Activated CD8-positive, alpha-beta memory T cell treated with anti-CD3 and anti-CD28 coated beads, Interleukin-2, amount 10 ng/mL, durations not matched to agents 7 days and 5 days (primary cell): ENCODE data around the gene ZDHHC24. TPM values are rescaled to one million over a fixed set of nuclear protein-coding genes. Genes with fewer than 3 reads are reported as not detected.
"Not testable (repeated sequence)": the region's sequence is repeated elsewhere in the genome, so short reads cannot be mapped to it uniquely, and the experiment has no call there.

Source experiments
- ATAC-seq: fragments of 150-1000 bp; cut with Tn5 transposase; one replicate; pipeline ENCODE4 v1.10.0; 2021; ENCODE audit warnings: moderate library complexity
- CTCF ChIA-PET: fragments of 350-600 bp; sonication (Branson Sonifier 250); formaldehyde crosslinking; loops from one replicate; lab custom pipeline; 2021; ENCODE audit warnings: antibody characterized with exemption; lab: Charles Lee
- DNase-seq: peaks from one replicate; pipeline ENCODE4 v3.0.0-alpha.2; 2020
- H3K27ac Mint-ChIP-seq: one replicate; pipeline ENCODE4 v1.8.0; 2021; ENCODE audit warnings: mild to moderate bottlenecking, mixed read lengths
- H3K27me3 Mint-ChIP-seq: one replicate; pipeline ENCODE4 v1.8.0; 2021; ENCODE audit warnings: mixed read lengths
- H3K36me3 Mint-ChIP-seq: one replicate; pipeline ENCODE4 v1.8.0; 2021; ENCODE audit warnings: mild to moderate bottlenecking, mixed read lengths
- H3K4me1 Mint-ChIP-seq: one replicate; pipeline ENCODE4 v1.8.0; 2021; ENCODE audit warnings: mixed read lengths
- H3K4me3 Mint-ChIP-seq: one replicate; pipeline ENCODE4 v1.8.0; 2021; ENCODE audit warnings: mild to moderate bottlenecking, moderate library complexity, mixed read lengths
- H3K9me3 Mint-ChIP-seq: one replicate; pipeline ENCODE4 v1.8.0; 2022; ENCODE audit warnings: low read depth, mixed read lengths
- total RNA-seq, 2 experiments: library from RNA; stranded (reverse); gene quantifications; one replicate each; pipeline ENCODE4 v1.2.3, GENCODE V29; 2021

The ZDHHC24 gene
- total RNA-seq, 2 experiments from 2014 or later, result 18.7 to 19.8 TPM

GRCh38 chr11:66548774-66549630 lies 3.2 kb upstream of the ZDHHC24 start:
- CTCF ChIA-PET, result interaction anchor here (0.8 kb wide), 1 partner anchor 29 kb away, joined by 3 read pairs; no protein-coding TSS in a partner anchor
- no peaks in the 10 kb centered on the region for H3K36me3 Mint-ChIP-seq
- H3K27ac Mint-ChIP-seq, result no peak overlapping the region
- peaks cover 11% of the 10 kb centered on the region for H3K27me3 Mint-ChIP-seq
- H3K4me3 Mint-ChIP-seq, result no peak overlapping the region
- H3K4me1 Mint-ChIP-seq, result peaks cover 12% of the 10 kb centered on the region
- no peak for ATAC-seq
- H3K9me3 Mint-ChIP-seq, result no peaks in the 10 kb centered on the region
- no peak for DNase-seq

DNA sequence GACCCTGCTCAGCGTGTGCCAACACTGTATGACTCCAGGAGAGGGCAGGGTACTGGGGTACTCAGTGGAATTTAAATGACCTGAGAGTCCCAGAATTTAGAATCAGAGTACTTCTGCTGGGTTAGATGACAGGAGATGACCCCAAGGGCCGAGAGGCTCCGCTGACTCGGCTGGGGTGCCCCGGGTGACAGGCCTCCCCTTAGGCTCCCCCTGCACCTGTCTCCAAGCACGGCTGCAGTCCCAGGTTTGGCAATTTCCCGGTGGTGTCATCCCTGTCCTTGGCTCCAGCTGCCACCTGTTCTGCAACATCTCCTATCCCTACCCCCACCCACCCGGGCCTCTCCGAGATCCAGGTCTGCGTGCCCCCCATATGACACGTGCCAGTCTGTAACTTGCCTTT lies 2.2 kb upstream of the ZDHHC24 start:
- Mint-ChIP-seq H3K4me3 (no peak overlapping the region), H3K9me3 (no peaks in the 10 kb centered on the region), H3K27ac (no peak overlapping the region), H3K27me3 (peaks cover 11% of the 10 kb centered on the region), H3K36me3 (no peaks in the 10 kb centered on the region), H3K4me1 (peaks cover 21% of the 10 kb centered on the region)
- no peak for DNase-seq
- CTCF ChIA-PET, result interaction anchor here (0.8 kb wide), 1 partner anchor 30 kb away, joined by 3 read pairs; no protein-coding TSS in a partner anchor
- no peak for ATAC-seq

GRCh38 chr11:66547662-66548009 lies 1.8 kb upstream of the ZDHHC24 start:
- H3K9me3 Mint-ChIP-seq, result no peaks in the 10 kb centered on the region
- H3K4me1 Mint-ChIP-seq, result peaks cover 25% of the 10 kb centered on the region
- CTCF ChIA-PET, result interaction anchor here (2.1 kb wide), 1 partner anchor 109 kb away, joined by 9 read pairs; the partner anchor contains the start of gene MRPL11
- H3K4me3 Mint-ChIP-seq, result no peak overlapping the region
- peaks cover 11% of the 10 kb centered on the region for H3K27me3 Mint-ChIP-seq
- peaks cover under 1% of the 10 kb centered on the region for H3K36me3 Mint-ChIP-seq
- DNase-seq (no peak), ATAC-seq (no peak)
- no peak overlapping the region for H3K27ac Mint-ChIP-seq

DNA sequence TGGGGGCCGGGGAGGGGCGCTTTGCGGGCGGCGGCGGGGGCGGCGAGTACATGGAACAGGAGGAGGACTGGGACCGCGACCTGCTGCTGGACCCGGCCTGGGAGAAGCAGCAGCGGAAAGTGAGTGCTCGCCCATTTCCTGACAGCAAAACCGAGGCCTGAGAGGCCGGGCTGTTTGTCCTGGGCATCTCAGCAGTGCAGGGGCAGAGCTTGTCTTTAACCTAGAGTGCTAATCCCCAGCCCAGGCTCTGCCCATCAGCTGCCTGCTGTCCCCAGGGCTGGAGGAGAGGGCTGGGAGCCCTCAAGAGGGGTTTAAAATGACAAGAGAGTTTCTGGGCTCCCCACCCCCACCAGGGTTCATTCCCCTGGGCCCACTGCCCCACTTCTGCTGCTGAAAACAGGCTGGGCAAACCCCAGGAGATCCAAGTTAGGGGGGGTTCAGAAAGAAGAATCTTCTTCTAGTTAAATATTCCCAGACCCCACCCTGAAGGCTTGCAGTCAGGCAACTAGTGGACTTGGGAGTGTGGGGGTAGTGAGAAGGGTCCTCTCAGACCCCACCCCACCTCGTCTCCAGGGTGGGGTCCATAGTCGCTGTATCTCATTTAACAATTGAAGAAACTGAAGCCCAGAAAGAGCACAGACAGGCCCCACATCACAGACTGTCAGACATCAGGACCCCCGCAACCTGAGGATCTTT lies 1.3 kb upstream of the ZDHHC24 start:
- Mint-ChIP-seq H3K4me1 (peaks cover 30% of the 10 kb centered on the region), H3K36me3 (peaks cover 5% of the 10 kb centered on the region), H3K27me3 (peaks cover 11% of the 10 kb centered on the region), H3K27ac (no peak overlapping the region), H3K4me3 (peak overlapping the region; percentile 86), H3K9me3 (no peaks in the 10 kb centered on the region)
- CTCF ChIA-PET, result interaction anchor here (1.0 to 2.4 kb wide), 6 partner anchors 12 to 131 kb away, joined by 3 to 23 read pairs (median 8); partner anchors contain the start of genes CCDC87, CCS, MRPL11 and RBM4
- ATAC-seq (no peak), DNase-seq (no peak)

DNA sequence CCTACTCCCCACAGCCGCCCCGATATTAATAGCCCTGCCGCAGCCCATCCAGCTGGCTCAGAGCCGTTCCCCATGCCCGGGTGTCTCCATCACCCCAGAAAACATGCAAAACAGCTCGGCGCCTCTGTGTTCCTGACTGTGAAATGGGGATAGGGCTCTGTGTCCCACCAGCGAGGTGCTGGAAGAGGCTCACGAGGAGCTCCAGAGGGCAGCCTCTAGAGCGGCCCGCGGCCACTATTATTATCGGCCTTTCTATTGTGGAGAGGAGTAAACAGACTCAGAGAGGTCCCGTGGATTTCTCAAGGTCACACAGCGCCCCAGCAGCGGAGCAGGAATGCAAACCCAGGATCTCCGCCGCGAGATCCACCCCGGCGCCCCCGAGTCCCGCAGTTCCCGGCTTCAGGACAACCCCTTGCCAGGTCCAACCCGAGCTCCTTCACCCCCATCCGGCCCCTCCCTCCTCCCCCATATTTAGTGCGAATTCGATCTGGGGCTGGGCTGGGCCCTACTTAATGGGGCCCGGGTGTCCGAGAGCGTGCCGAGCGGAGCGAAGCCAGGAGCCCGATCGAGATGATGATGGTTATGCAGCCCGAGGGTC lies 619 bp upstream of the ZDHHC24 start, which contains the start of gene ACTN3:
Gene ACTN3, plus strand, starts transcription at position 536 of the 598 bp plus-strand sequence. Its CDS starts 35 bp downstream, at position 571.
- ATAC-seq (no peak), DNase-seq (peak; percentile 48)
- Mint-ChIP-seq H3K36me3 (peaks cover 5% of the 10 kb centered on the region), H3K27ac (peak within 1 kb of the TSS; percentile 71), H3K4me1 (peaks cover 30% of the 10 kb centered on the region), H3K4me3 (peak within 1 kb of the TSS; percentile 86), H3K27me3 (peaks cover 11% of the 10 kb centered on the region), H3K9me3 (no peaks in the 10 kb centered on the region)
- CTCF ChIA-PET, result interaction anchor here (0.6 to 2.4 kb wide), 9 partner anchors 12 to 622 kb away, joined by 3 to 23 read pairs (median 6); partner anchors contain the start of genes CCDC87, CCS, MRPL11 and RBM4

DNA sequence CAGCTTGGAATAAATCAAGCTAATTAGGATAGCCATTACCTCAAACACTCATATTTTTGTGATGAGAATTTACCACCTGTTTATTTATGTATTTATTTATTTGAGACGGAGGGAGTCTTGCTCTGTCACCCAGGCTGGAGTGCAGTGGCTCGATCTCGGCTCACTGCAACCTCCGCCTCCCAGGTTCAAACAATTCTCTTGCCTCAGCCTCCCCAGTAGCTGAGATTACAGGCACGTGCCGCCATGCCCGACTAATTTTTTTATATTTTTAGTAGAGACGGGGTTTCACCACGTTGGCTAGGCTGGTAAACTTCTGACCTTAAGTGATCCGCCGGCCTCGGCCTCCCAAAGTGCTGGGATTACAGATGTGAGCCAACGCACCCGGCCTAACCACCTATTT lies 896 bp downstream of the ZDHHC24 start:
- not testable (repeated sequence) for H3K9me3 Mint-ChIP-seq, DNase-seq, H3K36me3 Mint-ChIP-seq, ATAC-seq
- CTCF ChIA-PET, result interaction anchor here (1.1 to 2.4 kb wide), 4 partner anchors 47 to 136 kb away, joined by 3 to 13 read pairs (median 6); partner anchors contain the start of genes CCDC87, CCS and RBM4B
- peak overlapping the region; percentile 75 for H3K27ac Mint-ChIP-seq
- H3K4me1 Mint-ChIP-seq, result peaks cover 30% of the 10 kb centered on the region
- H3K27me3 Mint-ChIP-seq, result peaks cover 11% of the 10 kb centered on the region
- H3K4me3 Mint-ChIP-seq, result peak overlapping the region; percentile 86

- DNase-seq, result peak; percentile 90
- H3K4me3 Mint-ChIP-seq, result peak overlapping the region; percentile 66
- H3K4me1 Mint-ChIP-seq, result peaks cover 30% of the 10 kb centered on the region
- CTCF ChIA-PET, result interaction anchor here (0.8 to 2.0 kb wide), 5 partner anchors 11 to 134 kb away, joined by 3 to 13 read pairs (median 4); partner anchors contain the start of genes CCDC87, CCS and RBM4B
- no peaks in the 10 kb centered on the region for H3K9me3 Mint-ChIP-seq
- peak; percentile 61 for ATAC-seq
- H3K27me3 Mint-ChIP-seq, result peaks cover under 1% of the 10 kb centered on the region
- H3K27ac Mint-ChIP-seq, result peak overlapping the region; percentile 91
- peaks cover 8% of the 10 kb centered on the region for H3K36me3 Mint-ChIP-seq
Observed at GRCh38 chr11:66543263-66544107, 2.4 kb downstream of the ZDHHC24 start.

- peaks cover 30% of the 10 kb centered on the region for H3K4me1 Mint-ChIP-seq
- H3K27me3 Mint-ChIP-seq, result no peaks in the 10 kb centered on the region
- no peak overlapping the region for H3K4me3 Mint-ChIP-seq
- ATAC-seq (no peak), DNase-seq (no peak)
- peak overlapping the region; percentile 91 for H3K27ac Mint-ChIP-seq
- H3K9me3 Mint-ChIP-seq, result no peaks in the 10 kb centered on the region
- peaks cover 11% of the 10 kb centered on the region for H3K36me3 Mint-ChIP-seq
- CTCF ChIA-PET, result interaction anchor here (0.9 kb wide), 1 partner anchor 135 kb away, joined by 3 read pairs; the partner anchor contains the start of gene RBM4B
Observed at GRCh38 chr11:66542362-66542761, 3.5 kb downstream of the ZDHHC24 start.

DNA sequence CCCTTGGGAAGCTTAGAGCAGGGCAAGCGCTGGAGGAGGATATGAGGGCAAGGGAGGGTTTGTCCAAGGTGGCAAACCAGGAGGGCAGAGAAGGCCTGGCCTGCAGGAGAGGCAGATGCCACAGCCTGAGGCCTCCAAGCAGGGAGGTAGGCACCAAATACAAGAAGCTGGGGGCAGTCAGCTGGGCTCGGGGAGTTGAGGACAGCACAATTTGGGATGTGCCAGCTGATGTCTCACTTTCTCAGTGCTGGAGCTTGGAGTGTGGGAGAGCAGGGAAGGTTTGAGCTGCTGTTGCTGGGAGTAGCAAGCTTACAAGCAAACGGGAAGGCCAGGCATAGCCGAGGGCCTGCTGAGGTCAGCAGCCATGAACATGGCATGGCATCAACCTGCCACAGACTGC lies 4.0 kb downstream of the ZDHHC24 start:
- Mint-ChIP-seq H3K27me3 (no peaks in the 10 kb centered on the region), H3K9me3 (no peaks in the 10 kb centered on the region), H3K27ac (peak overlapping the region; percentile 22), H3K4me1 (peaks cover 29% of the 10 kb centered on the region), H3K4me3 (no peak overlapping the region), H3K36me3 (peaks cover 15% of the 10 kb centered on the region)
- ATAC-seq (no peak), DNase-seq (no peak)
- CTCF ChIA-PET, result interaction anchor here (0.9 to 1.1 kb wide), 2 partner anchors 136 to 137 kb away, joined by 3 to 4 read pairs; partner anchors contain the start of gene RBM4B

GRCh38 chr11:66540598-66540997 lies 5.2 kb downstream of the ZDHHC24 start:
- not testable (repeated sequence) for H3K27ac Mint-ChIP-seq, H3K4me3 Mint-ChIP-seq, ATAC-seq, DNase-seq, H3K27me3 Mint-ChIP-seq, H3K9me3 Mint-ChIP-seq
- CTCF ChIA-PET, result interaction anchor here (1.1 kb wide), 1 partner anchor 138 kb away, joined by 4 read pairs; no protein-coding TSS in a partner anchor
- H3K36me3 Mint-ChIP-seq, result peaks cover 18% of the 10 kb centered on the region
- H3K4me1 Mint-ChIP-seq, result peaks cover 26% of the 10 kb centered on the region

GRCh38 chr11:66539870-66540213 lies 6.0 kb downstream of the ZDHHC24 start:
- CTCF ChIA-PET, result no interaction called here
- ATAC-seq (no peak), DNase-seq (no peak)
- H3K9me3 Mint-ChIP-seq, result no peaks in the 10 kb centered on the region
- H3K4me1 Mint-ChIP-seq, result peaks cover 23% of the 10 kb centered on the region
- H3K4me3 Mint-ChIP-seq, result no peak overlapping the region
- H3K27me3 Mint-ChIP-seq, result no peaks in the 10 kb centered on the region
- H3K36me3 Mint-ChIP-seq, result peaks cover 19% of the 10 kb centered on the region
- H3K27ac Mint-ChIP-seq, result no peak overlapping the region
